Measurements from ENCODE around the gene SLC16A7. TPM values are rescaled to one million over a fixed set of nuclear protein-coding genes. Genes with fewer than 3 reads are reported as not detected.

SLC16A7 gene
- total RNA-seq, 1 donor from 2014 or later: 12.6 TPM

GRCh38 chr12:59624732-59625460 is 29.1 kb downstream of the SLC16A7 start:
- no peaks in the 10 kb centered on the region for H3K36me3 ChIP-seq
- no peak for TF ChIP-seq CTCF (IDR thresholded peaks at IDR 0.05)
- DNase-seq (ENCODE audit: low spot score in 2 of 2): no peak
- H3K27me3 ChIP-seq: no peaks in the 10 kb centered on the region
- H3K27ac ChIP-seq: no peak overlapping the region
- no peaks in the 10 kb centered on the region for H3K9me3 ChIP-seq
- intact Hi-C loops (cut with DNase I): no loop called here
- H3K4me1 ChIP-seq: peaks cover 0 to 2% of the 10 kb centered on the region in 2 donors
- H3K4me3 ChIP-seq: no peak overlapping the region

- no peak for DNase-seq (ENCODE audit: low spot score in 2 of 2)
- H3K27me3 ChIP-seq: no peaks in the 10 kb centered on the region
- H3K4me1 ChIP-seq: peaks cover 0 to 2% of the 10 kb centered on the region in 2 donors
- no peak for TF ChIP-seq CTCF (IDR thresholded peaks at IDR 0.05)
- no peak overlapping the region for H3K4me3 ChIP-seq
- no peaks in the 10 kb centered on the region for H3K36me3 ChIP-seq
- no peaks in the 10 kb centered on the region for H3K9me3 ChIP-seq
- intact Hi-C loops (cut with DNase I): no loop called here
- H3K27ac ChIP-seq: no peak overlapping the region
Measured at GRCh38 chr12:59626382-59626781, 30.6 kb downstream of the SLC16A7 start.

GRCh38 chr12:59627582-59627981 is 31.8 kb downstream of the SLC16A7 start:
- Histone ChIP-seq H3K4me1 (peaks cover 0 to 2% of the 10 kb centered on the region in 2 donors), H3K27ac (no peak overlapping the region), H3K27me3 (no peaks in the 10 kb centered on the region), H3K9me3 (no peaks in the 10 kb centered on the region), H3K36me3 (no peaks in the 10 kb centered on the region), H3K4me3 (no peak overlapping the region)
- intact Hi-C loops (cut with DNase I): no loop called here
- TF ChIP-seq CTCF (IDR thresholded peaks at IDR 0.05): no peak
- no peak for DNase-seq (ENCODE audit: low spot score in 2 of 2)

- DNase-seq (ENCODE audit: low spot score in 2 of 2): no peak
- no peaks in the 10 kb centered on the region for H3K27me3 ChIP-seq
- H3K27ac ChIP-seq: no peak overlapping the region
- intact Hi-C loops (cut with DNase I): no loop called here
- no peak for TF ChIP-seq CTCF (IDR thresholded peaks at IDR 0.05)
- H3K36me3 ChIP-seq: no peaks in the 10 kb centered on the region
- no peaks in the 10 kb centered on the region for H3K9me3 ChIP-seq
- peaks cover 0 to 2% of the 10 kb centered on the region in 2 donors for H3K4me1 ChIP-seq
- no peak overlapping the region for H3K4me3 ChIP-seq
Measured at GRCh38 chr12:59629890-59630289, 34.1 kb downstream of the SLC16A7 start.

- H3K4me3 ChIP-seq: no peak overlapping the region
- H3K4me1 ChIP-seq: peaks cover 0 to under 1% of the 10 kb centered on the region in 2 donors
- no peak for DNase-seq (ENCODE audit: low spot score in 2 of 2)
- intact Hi-C loops (cut with DNase I): no loop called here
- H3K36me3 ChIP-seq: no peaks in the 10 kb centered on the region
- TF ChIP-seq CTCF (IDR thresholded peaks at IDR 0.05): no peak
- H3K9me3 ChIP-seq: no peaks in the 10 kb centered on the region
- H3K27me3 ChIP-seq: no peaks in the 10 kb centered on the region
- H3K27ac ChIP-seq: no peak overlapping the region
Measured at GRCh38 chr12:59632408-59632807, 36.6 kb downstream of the SLC16A7 start.

Measured in ascending aorta (tissue), 2 donors.